ENCODE results near the gene ZNF879. TPM values are rescaled to one million over a fixed set of nuclear protein-coding genes. Genes with fewer than 3 reads are reported as not detected.

ZNF879 gene
- total RNA-seq, 1 experiment from 2014 or later: 1.3 TPM

GRCh38 chr5:178990491-178990890, 33.1 kb upstream of the ZNF879 start:
- TF ChIP-seq, protein P1, sequence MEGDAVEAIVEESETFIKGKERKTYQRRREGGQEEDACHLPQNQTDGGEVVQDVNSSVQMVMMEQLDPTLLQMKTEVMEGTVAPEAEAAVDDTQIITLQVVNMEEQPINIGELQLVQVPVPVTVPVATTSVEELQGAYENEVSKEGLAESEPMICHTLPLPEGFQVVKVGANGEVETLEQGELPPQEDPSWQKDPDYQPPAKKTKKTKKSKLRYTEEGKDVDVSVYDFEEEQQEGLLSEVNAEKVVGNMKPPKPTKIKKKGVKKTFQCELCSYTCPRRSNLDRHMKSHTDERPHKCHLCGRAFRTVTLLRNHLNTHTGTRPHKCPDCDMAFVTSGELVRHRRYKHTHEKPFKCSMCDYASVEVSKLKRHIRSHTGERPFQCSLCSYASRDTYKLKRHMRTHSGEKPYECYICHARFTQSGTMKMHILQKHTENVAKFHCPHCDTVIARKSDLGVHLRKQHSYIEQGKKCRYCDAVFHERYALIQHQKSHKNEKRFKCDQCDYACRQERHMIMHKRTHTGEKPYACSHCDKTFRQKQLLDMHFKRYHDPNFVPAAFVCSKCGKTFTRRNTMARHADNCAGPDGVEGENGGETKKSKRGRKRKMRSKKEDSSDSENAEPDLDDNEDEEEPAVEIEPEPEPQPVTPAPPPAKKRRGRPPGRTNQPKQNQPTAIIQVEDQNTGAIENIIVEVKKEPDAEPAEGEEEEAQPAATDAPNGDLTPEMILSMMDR (IDR thresholded peaks at IDR 0.05; ENCODE audit: unreplicated experiment): no peak
- ChIA-PET CTCF (no interaction called here), POLR2A (no interaction called here)
- Mint-ChIP-seq H3K36me3 (ENCODE audit: insufficient read depth, unreplicated experiment) (no peaks in the 10 kb centered on the region), H3K27me3 (ENCODE audit: insufficient read depth, unreplicated experiment) (no peaks in the 10 kb centered on the region), H3K9me3 (ENCODE audit: unreplicated experiment) (peaks cover 49% of the 10 kb centered on the region), H3K4me3 (ENCODE audit: unreplicated experiment) (no peak overlapping the region), H3K27ac (ENCODE audit: low read depth, unreplicated experiment) (no peak overlapping the region), H3K4me1 (ENCODE audit: insufficient read depth, unreplicated experiment) (no peaks in the 10 kb centered on the region)
- intact Hi-C loops (cut with micrococcal nuclease): no loop called here
- BruUV-seq (replicated peaks): no TSS peak
- DNase-seq (ENCODE audit: unreplicated experiment): no peak

GRCh38 chr5:178991190-178992145, 32.1 kb upstream of the ZNF879 start:
- TF ChIP-seq, protein P1 (IDR thresholded peaks at IDR 0.05; ENCODE audit: unreplicated experiment): no peak
- Mint-ChIP-seq H3K27me3 (ENCODE audit: insufficient read depth, unreplicated experiment) (no peaks in the 10 kb centered on the region), H3K4me3 (ENCODE audit: unreplicated experiment) (no peak overlapping the region), H3K9me3 (ENCODE audit: unreplicated experiment) (peaks cover 57% of the 10 kb centered on the region), H3K36me3 (ENCODE audit: insufficient read depth, unreplicated experiment) (no peaks in the 10 kb centered on the region), H3K4me1 (ENCODE audit: insufficient read depth, unreplicated experiment) (no peaks in the 10 kb centered on the region), H3K27ac (ENCODE audit: low read depth, unreplicated experiment) (no peak overlapping the region)
- no peak for DNase-seq (ENCODE audit: unreplicated experiment)
- CTCF ChIA-PET: interaction anchor here (0.6 kb wide), 1 partner anchor 36 kb away, joined by 3 read pairs; no protein-coding TSS in a partner anchor
- POLR2A ChIA-PET: no interaction called here
- BruUV-seq (replicated peaks): no TSS peak
- intact Hi-C loops (cut with micrococcal nuclease): no loop called here

GRCh38 chr5:178992291-178992895, 31.2 kb upstream of the ZNF879 start:
- no TSS peak for BruUV-seq (replicated peaks)
- Mint-ChIP-seq H3K36me3 (ENCODE audit: insufficient read depth, unreplicated experiment) (no peaks in the 10 kb centered on the region), H3K27ac (ENCODE audit: low read depth, unreplicated experiment) (no peak overlapping the region), H3K9me3 (ENCODE audit: unreplicated experiment) (peaks cover 62% of the 10 kb centered on the region), H3K27me3 (ENCODE audit: insufficient read depth, unreplicated experiment) (no peaks in the 10 kb centered on the region), H3K4me1 (ENCODE audit: insufficient read depth, unreplicated experiment) (no peaks in the 10 kb centered on the region), H3K4me3 (ENCODE audit: unreplicated experiment) (no peak overlapping the region)
- no peak for DNase-seq (ENCODE audit: unreplicated experiment)
- intact Hi-C loops (cut with micrococcal nuclease): no loop called here
- TF ChIP-seq, protein P1 (IDR thresholded peaks at IDR 0.05; ENCODE audit: unreplicated experiment): no peak
- CTCF ChIA-PET: no interaction called here
- POLR2A ChIA-PET: interaction anchor here (0.6 to 0.8 kb wide), 3 partner anchors 248 to 704 kb away, joined by 3 read pairs; no protein-coding TSS in a partner anchor

- H3K27ac Mint-ChIP-seq (ENCODE audit: low read depth, unreplicated experiment): no peak overlapping the region
- no peaks in the 10 kb centered on the region for H3K4me1 Mint-ChIP-seq (ENCODE audit: insufficient read depth, unreplicated experiment)
- no peaks in the 10 kb centered on the region for H3K27me3 Mint-ChIP-seq (ENCODE audit: insufficient read depth, unreplicated experiment)
- ChIA-PET CTCF (no interaction called here), POLR2A (no interaction called here)
- BruUV-seq (replicated peaks): no TSS peak
- TF ChIP-seq, protein P1 (IDR thresholded peaks at IDR 0.05; ENCODE audit: unreplicated experiment): no peak
- no peaks in the 10 kb centered on the region for H3K36me3 Mint-ChIP-seq (ENCODE audit: insufficient read depth, unreplicated experiment)
- H3K9me3 Mint-ChIP-seq (ENCODE audit: unreplicated experiment): peaks cover 52% of the 10 kb centered on the region
- intact Hi-C loops (cut with micrococcal nuclease): no loop called here
- H3K4me3 Mint-ChIP-seq (ENCODE audit: unreplicated experiment): no peak overlapping the region
- DNase-seq (ENCODE audit: unreplicated experiment): no peak
Observed at GRCh38 chr5:178993236-178993765, 30.3 kb upstream of the ZNF879 start.
